ENCODE results near the gene IL1RL2. TPM values are rescaled to one million over a fixed set of nuclear protein-coding genes. Genes with fewer than 3 reads are reported as not detected.

Gene IL1RL2
- total and polyA plus RNA-seq, 2 of the 8 experiments (the other 6 are each of a cell fraction or from before 2014, with no cell fraction given) = not detected

DNA sequence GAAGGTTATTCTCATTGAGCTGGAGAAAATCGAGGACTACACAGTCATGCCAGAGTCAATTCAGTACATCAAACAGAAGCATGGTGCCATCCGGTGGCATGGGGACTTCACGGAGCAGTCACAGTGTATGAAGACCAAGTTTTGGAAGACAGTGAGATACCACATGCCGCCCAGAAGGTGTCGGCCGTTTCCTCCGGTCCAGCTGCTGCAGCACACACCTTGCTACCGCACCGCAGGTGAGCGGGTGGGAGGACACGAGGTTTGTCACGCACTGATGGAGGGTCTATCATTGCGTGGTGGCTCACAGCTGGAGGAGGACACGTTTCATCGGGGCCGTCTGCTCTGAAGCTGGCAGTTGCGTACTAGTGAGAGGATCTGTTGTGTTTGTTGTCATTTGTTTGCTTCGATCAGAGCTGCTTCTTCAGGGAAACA is 48.2 kb downstream of the IL1RL2 start:
- POLR2A ChIA-PET (ENCODE audit: partially characterized antibody) = no interaction called here
- Histone ChIP-seq H3K27ac (ENCODE audit: low read depth, low read length) (no peak overlapping the region), H4K20me1 (replicated peaks in 1 of 2; ENCODE audit: control insufficient read depth in 1 of 2, insufficient read depth in 2 of 2, low read length in 2 of 2) (no peaks in the 10 kb centered on the region), H3K4me1 (replicated peaks in 1 of 4; ENCODE audit: control insufficient read depth in 3 of 4, insufficient read depth in 4 of 4, low read length in 3 of 4) (no peaks in the 10 kb centered on the region), H3K4ac (replicated peaks; ENCODE audit: insufficient read length, low read depth, low read length) (no peak overlapping the region), H3K9me3 (ENCODE audit: insufficient read depth in 2 of 2, low read depth in 1 of 2, low read length in 1 of 2) (no peaks in the 10 kb centered on the region), H2BK15ac (ENCODE audit: low read length) (peak overlapping the region; percentile 31; the same call in 1 of the 2 replicates), H2BK20ac (ENCODE audit: low read length) (no peak overlapping the region; the same call in 1 of the 2 replicates), H2AK5ac (ENCODE audit: low read depth, low read length) (no peak overlapping the region), H3K79me2 (ENCODE audit: control insufficient read depth in 1 of 2, insufficient read depth in 2 of 2, low read length in 2 of 2) (no peaks in the 10 kb centered on the region), H3K14ac (ENCODE audit: insufficient read length) (no peak overlapping the region), H3K79me1 (ENCODE audit: low read depth, low read length) (no peaks in the 10 kb centered on the region), H3K4me2 (ENCODE audit: insufficient read depth in 1 of 2, low read depth in 2 of 2, low read length in 2 of 2) (no peak overlapping the region), H2BK12ac (ENCODE audit: low read depth, low read length) (0 out of 2 replicates have a peak overlapping the region, but pooled peaks have one; percentile 22), H3K18ac (ENCODE audit: extremely low read depth, low read length) (no peak overlapping the region), H3K4me3 (ENCODE audit: extremely low read depth in 1 of 4, insufficient read depth in 2 of 4, low read depth in 3 of 4, low read length in 4 of 4) (no peak overlapping the region), H3K23ac (ENCODE audit: insufficient read length) (no peak overlapping the region), H3K23me2 (ENCODE audit: low read depth, low read length) (no peaks in the 10 kb centered on the region), H2AFZ (ENCODE audit: low read length) (peak overlapping the region; percentile 87; the same call in 1 of the 2 replicates), H2BK120ac (replicated peaks; ENCODE audit: low read depth, low read length) (no peak overlapping the region), H3K9ac (replicated peaks in 1 of 4; ENCODE audit: extremely low read depth in 1 of 4, low read depth in 3 of 4, low read length in 3 of 4) (no peak overlapping the region), H4K91ac (replicated peaks; ENCODE audit: insufficient read length, low read length) (no peak overlapping the region), H3K36me3 (ENCODE audit: control insufficient read depth in 2 of 4, insufficient read depth in 4 of 4, low read length in 3 of 4) (no peaks in the 10 kb centered on the region), H4K5ac (ENCODE audit: insufficient read length, low read depth, low read length) (no peak overlapping the region), H2BK5ac (ENCODE audit: low read depth, low read length) (no peak overlapping the region; the same call in 1 of the 2 replicates), H4K8ac (ENCODE audit: extremely low read depth, insufficient read depth, low read length) (no peak overlapping the region), H3K27me3 (replicated peaks in 1 of 4; ENCODE audit: control insufficient read depth in 3 of 4, extremely low read depth in 1 of 4, insufficient read depth in 3 of 4, low read length in 3 of 4) (no peaks in the 10 kb centered on the region), H3K56ac (replicated peaks; ENCODE audit: insufficient read length, low read depth, low read length) (no peak overlapping the region)
- no peak for FAIRE-seq
- CTCF ChIA-PET (ENCODE audit: partially characterized antibody) = interaction anchor here (0.7 to 2.4 kb wide), 22 partner anchors 8 to 358 kb away, joined by 3 to 16 read pairs (median 3); partner anchors contain the start of genes IL18RAP and SLC9A4
- TF ChIP-seq SUZ12 (IDR thresholded peaks at IDR 0.05; ENCODE audit: low read length) = no peak
- DNase-seq (ENCODE audit: low read depth in 1 of 2, low spot score in 2 of 2) = peak in 1 of 2 experiments; percentile 34
- WGBS, 2 experiments (ENCODE audit: extremely low coverage in 1 of 2, insufficient coverage in 1 of 2, insufficient read length in 1 of 2, insufficient replicate concordance in 2 of 2, low coverage in 1 of 2, low lambda C conversion rate in 2 of 2, missing lambda C conversion rate in 1 of 2) = 94% methylated on average over 18 of the region's 18 CpGs; no CpG with 5 or more reads in 1 of the 2 experiments
